Muscle of leg (tissue), 11 donors: Measurements from ENCODE around the gene RNU1-4. TPM values are rescaled to one million over a fixed set of nuclear protein-coding genes. Genes with fewer than 3 reads are reported as not detected.
"Not testable (repeated sequence)": the region's sequence is repeated elsewhere in the genome, so short reads cannot be mapped to it uniquely, and the experiment has no call there.

Experiments used
- DNase-seq: peaks from one replicate; pipeline ENCODE4 v3.0.0; 2013
- H3K27ac ChIP-seq: one replicate; pipeline ENCODE4 v1.5.1; 2013; ENCODE audit warnings: mild to moderate bottlenecking, low read length, control low read depth
- H3K27me3 ChIP-seq: one replicate; pipeline ENCODE4 v1.6.1; 2013; ENCODE audit warnings: low read length; ENCODE audit not compliant: control insufficient read depth, insufficient read depth
- H3K36me3 ChIP-seq: one replicate; pipeline ENCODE4 v1.6.1; 2013; ENCODE audit warnings: low read length; ENCODE audit not compliant: control insufficient read depth, insufficient read depth
- H3K4me1 ChIP-seq: one replicate; pipeline ENCODE4 v1.6.1; 2013; ENCODE audit warnings: low read length; ENCODE audit not compliant: control insufficient read depth, insufficient read depth
- H3K4me3 ChIP-seq: one replicate; pipeline ENCODE4 v1.5.1; 2013; ENCODE audit warnings: low read length, control low read depth
- H3K9me3 ChIP-seq: replicated peaks from 2 replicates; pipeline ENCODE4 v1.6.1; 2013; ENCODE audit warnings: low read depth, low read length; ENCODE audit not compliant: control insufficient read depth
- WGBS: methylation state at CpG from one replicate; pipeline ENCODE4 v1.1.5; 2013; ENCODE audit warnings: missing lambda C conversion rate; ENCODE audit not compliant: insufficient coverage; 5-methylcytosine and 5-hydroxymethylcytosine counted together
- polyA plus RNA-seq, 8 donors: library from polyadenylated mRNA; unstranded; fragments of 120-200 nt; gene quantifications; one replicate each; pipeline versions ENCODE4 v1.2.1 to v1.2.3, GENCODE V29; 2013; ENCODE audit warnings: inconsistent platforms in 1 of 8, low replicate concordance in 1 of 8; ENCODE audit not compliant: insufficient read length in 8 of 8, insufficient read depth in 1 of 8
- total RNA-seq: library from RNA; stranded (reverse); fragments of 120-200 nt; gene quantifications from one replicate; pipeline ENCODE4 v1.2.4, GENCODE V29; 2013

The RNU1-4 gene
- total and polyA plus RNA-seq, 9 donors, result 2,384 TPM; not detected in 8

- 88% methylated on average over 13 of the region's 16 CpGs for WGBS
- no peak for DNase-seq
- no peak overlapping the region for H3K4me3 ChIP-seq
- H3K36me3 ChIP-seq, result no peaks in the 10 kb centered on the region
- peaks cover 52% of the 10 kb centered on the region for H3K27me3 ChIP-seq
- peaks cover 13% of the 10 kb centered on the region for H3K4me1 ChIP-seq
- H3K27ac ChIP-seq, result no peak overlapping the region
- H3K9me3 ChIP-seq, result no peaks in the 10 kb centered on the region
These were observed 20.6 kb upstream of the RNU1-4 start for GRCh38 chr1:16719571-16720350.

- H3K36me3 ChIP-seq, result no peaks in the 10 kb centered on the region
- WGBS, result 86% methylated on average over 10 of the region's 13 CpGs
- DNase-seq, result no peak
- peaks cover 59% of the 10 kb centered on the region for H3K27me3 ChIP-seq
- H3K4me1 ChIP-seq, result peaks cover 13% of the 10 kb centered on the region
- no peak overlapping the region for H3K4me3 ChIP-seq
- no peak overlapping the region for H3K27ac ChIP-seq
- H3K9me3 ChIP-seq, result no peaks in the 10 kb centered on the region
These were observed 19.7 kb upstream of the RNU1-4 start for GRCh38 chr1:16720351-16721223.

GRCh38 chr1:16721871-16722641, 18.3 kb upstream of the RNU1-4 start:
- no peak for DNase-seq
- H3K9me3 ChIP-seq, result no peaks in the 10 kb centered on the region
- no peak overlapping the region for H3K27ac ChIP-seq
- H3K36me3 ChIP-seq, result no peaks in the 10 kb centered on the region
- peaks cover 55% of the 10 kb centered on the region for H3K27me3 ChIP-seq
- H3K4me1 ChIP-seq, result peaks cover 8% of the 10 kb centered on the region
- 64% methylated on average over 9 of the region's 11 CpGs for WGBS
- no peak overlapping the region for H3K4me3 ChIP-seq

GRCh38 chr1:16724718-16725438, 15.4 kb upstream of the RNU1-4 start:
- Histone ChIP-seq H3K9me3 (peaks cover 4% of the 10 kb centered on the region), H3K36me3 (no peaks in the 10 kb centered on the region), H3K27me3 (peaks cover 44% of the 10 kb centered on the region), H3K4me1 (no peaks in the 10 kb centered on the region), H3K4me3 (no peak overlapping the region), H3K27ac (no peak overlapping the region)
- DNase-seq, result no peak
- 51% methylated on average over 45 of the region's 45 CpGs for WGBS

- not testable (repeated sequence) for DNase-seq, H3K4me1 ChIP-seq, H3K27ac ChIP-seq, H3K4me3 ChIP-seq, H3K36me3 ChIP-seq, H3K9me3 ChIP-seq
- 71% methylated on average over 9 of the region's 10 CpGs for WGBS
- peaks cover 37% of the 10 kb centered on the region for H3K27me3 ChIP-seq
These were observed 14.7 kb upstream of the RNU1-4 start for GRCh38 chr1:16725439-16726245.

GRCh38 chr1:16727190-16728111, 12.9 kb upstream of the RNU1-4 start:
- H3K4me1 ChIP-seq, result no peaks in the 10 kb centered on the region
- no peak overlapping the region for H3K27ac ChIP-seq
- 86% methylated on average over 40 of the region's 42 CpGs for whole genome bisulfite sequencing
- DNase-seq, result no peak
- H3K4me3 ChIP-seq, result no peak overlapping the region
- peaks cover 4% of the 10 kb centered on the region for H3K9me3 ChIP-seq
- no peaks in the 10 kb centered on the region for H3K36me3 ChIP-seq
- peaks cover 34% of the 10 kb centered on the region for H3K27me3 ChIP-seq

GRCh38 chr1:16728243-16728949, 11.9 kb upstream of the RNU1-4 start:
- not testable (repeated sequence) for H3K9me3 ChIP-seq

GRCh38 chr1:16732254-16732896, 7.9 kb upstream of the RNU1-4 start:
- not testable (repeated sequence) for H3K9me3 ChIP-seq, H3K4me1 ChIP-seq, H3K27me3 ChIP-seq, H3K27ac ChIP-seq, H3K4me3 ChIP-seq, DNase-seq, H3K36me3 ChIP-seq
- whole genome bisulfite sequencing, result no CpG with 5 or more reads among the region's 5 CpGs

More at GRCh38 chr1:16728243-16728949, 11.9 kb upstream of the RNU1-4 start:
- H3K27ac ChIP-seq, H3K4me1 ChIP-seq, DNase-seq, H3K36me3 ChIP-seq, H3K4me3 ChIP-seq: not testable (repeated sequence)
- H3K27me3 ChIP-seq, result peaks cover 34% of the 10 kb centered on the region
- 83% methylated on average over 9 of the region's 24 CpGs for WGBS
